ENCODE results near the gene AXL.
A peak's percentile ranks its signal among the peaks of the same experiment; 100 is the strongest.

Gene AXL

GRCh38 chr19:41235480-41235879 is 16.5 kb downstream of the AXL start:
- DNase-seq (ENCODE audit: low read depth) = no peak

GRCh38 chr19:41238244-41238643 is 19.2 kb downstream of the AXL start:
- no peak for DNase-seq (ENCODE audit: low read depth)

- DNase-seq (ENCODE audit: low read depth) = no peak
Observed at GRCh38 chr19:41239363-41239762, 20.3 kb downstream of the AXL start.

GRCh38 chr19:41239961-41240574 is 21.0 kb downstream of the AXL start:
- no peak for DNase-seq (ENCODE audit: low read depth)

- DNase-seq (ENCODE audit: low read depth) = no peak
Observed at GRCh38 chr19:41241859-41242258, 22.8 kb downstream of the AXL start.

- no peak for DNase-seq (ENCODE audit: low read depth)
Observed at GRCh38 chr19:41244117-41244516, 25.1 kb downstream of the AXL start.

GRCh38 chr19:41245843-41246242 is 26.8 kb downstream of the AXL start:
- no peak for DNase-seq (ENCODE audit: low read depth)

- no peak for DNase-seq (ENCODE audit: low read depth)
Observed at GRCh38 chr19:41248895-41249294, 29.9 kb downstream of the AXL start.

- DNase-seq (ENCODE audit: low read depth) = no peak
Observed at GRCh38 chr19:41249707-41250423, 30.8 kb downstream of the AXL start.

GRCh38 chr19:41253660-41254059 is 34.6 kb downstream of the AXL start:
- no peak for DNase-seq (ENCODE audit: low read depth)

GRCh38 chr19:41255171-41255570 is 36.1 kb downstream of the AXL start:
- no peak for DNase-seq (ENCODE audit: low read depth)

GRCh38 chr19:41261474-41262190 is 42.6 kb downstream of the AXL start:
- no peak for DNase-seq (ENCODE audit: low read depth)

- DNase-seq (ENCODE audit: low read depth) = peak; percentile 66
Observed at GRCh38 chr19:41263042-41263849, 44.2 kb downstream of the AXL start.

- peak; percentile 100 for DNase-seq (ENCODE audit: low read depth)
Observed at GRCh38 chr19:41263850-41264580, 45.0 kb downstream of the AXL start, which contains the start of gene HNRNPUL1. TSS of gene HNRNPUL1 (plus strand) at chr19:41264372. CDS start at chr19:41264504, 132 bp downstream.

- DNase-seq (ENCODE audit: low read depth) = no peak
Observed at GRCh38 chr19:41264581-41265394, 45.8 kb downstream of the AXL start.

GRCh38 chr19:41265395-41266153 is 46.6 kb downstream of the AXL start:
- no peak for DNase-seq (ENCODE audit: low read depth)

- DNase-seq (ENCODE audit: low read depth) = no peak
Observed at GRCh38 chr19:41269055-41269454, 50.0 kb downstream of the AXL start.

- no peak for DNase-seq (ENCODE audit: low read depth)
Observed at GRCh38 chr19:41269571-41269970, 50.5 kb downstream of the AXL start.

GRCh38 chr19:41273076-41273475 is 54.1 kb downstream of the AXL start:
- DNase-seq (ENCODE audit: low read depth) = no peak

GRCh38 chr19:41274802-41275201 is 55.8 kb downstream of the AXL start:
- DNase-seq (ENCODE audit: low read depth) = no peak
